GM10248 (cell line): ENCODE measurements around the gene KRT75.
"Not testable (repeated sequence)": the region's sequence is repeated elsewhere in the genome, so short reads cannot be mapped to it uniquely, and the experiment has no call there.

ENCODE experiments used
- CTCF ChIA-PET: fragments of 300-600 bp; sonication (Branson Sonifier 250); formaldehyde crosslinking; extraction: SDS; loops from one replicate; lab custom pipeline; 2021; ENCODE audit warnings: antibody characterized with exemption; lab: Yijun Ruan, JAX
- POLR2A ChIA-PET: fragments of 350-650 bp; sonication (Branson Sonifier 250); formaldehyde crosslinking; extraction: SDS; loops from one replicate; lab custom pipeline; 2020; ENCODE audit warnings: antibody characterized with exemption; lab: Yijun Ruan, JAX
- DNase-seq: peaks from one replicate; pipeline ENCODE4 v3.0.0; 2012; ENCODE audit errors: extremely low spot score
- CTCF ChIP-seq: IDR thresholded peaks from 2 replicates; pipeline ENCODE4 v1.5.1; 2012; ENCODE audit warnings: mild to moderate bottlenecking, low read depth; ENCODE audit errors: extremely low read depth, missing control alignments, control extremely low read depth

KRT75 gene

GRCh38 chr12:52414936-52415335 lies 19.2 kb downstream of the KRT75 start:
- no peak for DNase-seq
- POLR2A ChIA-PET: no interaction called here
- CTCF ChIA-PET: interaction anchor here (1.6 kb wide), 2 partner anchors 10 to 11 kb away, joined by 4 to 5 read pairs; no protein-coding TSS in a partner anchor
- TF ChIP-seq CTCF: no peak

GRCh38 chr12:52413782-52414345 lies 20.3 kb downstream of the KRT75 start:
- no peak for DNase-seq
- ChIA-PET CTCF (interaction anchor here (1.6 kb wide), 2 partner anchors 9 to 12 kb away, joined by 4 to 5 read pairs; no protein-coding TSS in a partner anchor), POLR2A (no interaction called here)
- no peak for TF ChIP-seq CTCF

GRCh38 chr12:52413202-52413601 lies 21.0 kb downstream of the KRT75 start:
- POLR2A ChIA-PET: no interaction called here
- no peak for DNase-seq
- CTCF ChIA-PET: interaction anchor here (1.6 kb wide), 2 partner anchors 9 to 12 kb away, joined by 4 to 5 read pairs; no protein-coding TSS in a partner anchor
- TF ChIP-seq CTCF: no peak

- no peak for DNase-seq
- ChIA-PET CTCF (no interaction called here), POLR2A (no interaction called here)
- no peak for TF ChIP-seq CTCF
Measured at GRCh38 chr12:52411815-52412214, 22.4 kb downstream of the KRT75 start.

GRCh38 chr12:52410589-52411248 lies 23.5 kb downstream of the KRT75 start:
- DNase-seq, CTCF ChIA-PET, POLR2A ChIA-PET: not testable (repeated sequence)

GRCh38 chr12:52407918-52408317 lies 26.3 kb downstream of the KRT75 start:
- no peak for TF ChIP-seq CTCF
- ChIA-PET CTCF (no interaction called here), POLR2A (no interaction called here)
- DNase-seq: no peak

- no peak for TF ChIP-seq CTCF
- DNase-seq: no peak
- POLR2A ChIA-PET: no interaction called here
- CTCF ChIA-PET: no interaction called here
Measured at GRCh38 chr12:52405922-52406385, 28.2 kb downstream of the KRT75 start, which contains the start of gene KRT82. TSS of gene KRT82 (minus strand) at chr12:52406335. CDS start at chr12:52406277, 58 bp downstream.
